GM19239 (cell line): ENCODE results near the gene FUOM.

Source experiments
- DNase-seq: peaks from one replicate; pipeline ENCODE4 v3.0.0; 2011; ENCODE audit warnings: low spot score; ENCODE audit not compliant: insufficient read length
- FAIRE-seq: peaks from 2 replicates; lab custom pipeline; 2011; peaks lifted over from hg19 to GRCh38; lab: Jason Lieb, UNC

The FUOM gene

GRCh38 chr10:133316732-133317131, 41.1 kb downstream of the FUOM start:
- DNase-seq: no peak
- no peak for FAIRE-seq

- DNase-seq: no peak
- no peak for FAIRE-seq
Measured at GRCh38 chr10:133316266-133316665, 41.6 kb downstream of the FUOM start.

DNA sequence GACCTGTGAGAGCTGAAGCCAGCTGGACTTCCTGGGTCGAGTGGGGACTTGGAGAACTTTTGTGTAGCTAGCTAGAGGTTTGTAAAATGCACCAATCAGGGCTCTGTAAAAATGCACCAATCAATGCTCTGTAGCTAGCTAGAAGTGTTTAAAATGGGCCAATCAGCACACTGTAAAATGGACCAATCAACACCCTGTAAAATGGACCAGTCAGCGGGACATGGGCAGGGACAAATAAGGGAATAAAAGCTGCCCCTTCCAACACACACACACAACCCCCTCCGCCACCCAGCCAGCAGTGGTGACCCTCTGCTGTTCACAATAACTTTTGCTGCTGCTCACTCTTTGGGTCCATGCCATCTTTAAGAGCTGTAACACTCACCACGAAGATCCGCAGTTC, 42.0 kb downstream of the FUOM start:
- DNase-seq (no peak), FAIRE-seq (no peak)

GRCh38 chr10:133314911-133315310, 42.9 kb downstream of the FUOM start:
- no peak for DNase-seq
- FAIRE-seq: no peak

DNA sequence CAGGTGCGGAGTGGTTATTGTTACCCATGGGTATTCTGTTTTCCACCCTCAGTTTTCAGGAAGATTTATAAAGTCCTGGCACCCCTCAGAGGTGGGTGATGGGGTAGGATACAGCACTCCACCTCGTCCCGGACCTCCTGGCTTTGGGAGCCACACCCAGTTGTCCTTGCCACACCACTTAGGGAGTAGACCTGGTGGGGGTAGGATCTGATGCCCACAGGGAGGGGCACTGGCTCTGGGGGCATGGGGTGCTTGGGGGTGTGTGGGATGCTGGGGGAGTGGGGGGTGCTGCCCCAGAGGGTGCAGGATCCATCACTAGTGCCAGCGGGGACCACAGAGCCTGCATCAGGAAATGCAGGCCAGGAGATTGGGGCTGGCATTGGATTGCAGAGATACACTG, 44.6 kb downstream of the FUOM start:
- DNase-seq (no peak), FAIRE-seq (no peak)

DNA sequence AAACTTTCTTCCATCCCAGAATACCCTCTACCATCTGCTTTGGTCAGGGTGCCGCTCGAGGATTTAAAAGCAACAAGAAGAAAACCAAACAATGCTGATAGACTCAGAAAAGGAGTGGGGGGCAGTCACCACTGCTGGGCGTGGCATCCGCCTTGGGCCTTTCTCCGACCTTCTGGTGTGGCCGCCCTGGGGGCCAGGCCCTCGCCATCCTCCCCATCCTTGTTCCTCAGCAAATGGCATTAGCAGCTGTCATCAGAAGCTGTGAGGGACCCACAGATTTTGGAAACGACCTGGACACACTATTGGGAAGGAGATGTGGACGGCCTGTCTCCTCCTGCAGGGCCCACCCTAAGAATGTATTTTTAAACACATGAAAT, 45.1 kb downstream of the FUOM start:
- no peak for DNase-seq
- no peak for FAIRE-seq

GRCh38 chr10:133312016-133312768, 45.6 kb downstream of the FUOM start:
- no peak for DNase-seq
- no peak for FAIRE-seq

GRCh38 chr10:133311570-133311969, 46.2 kb downstream of the FUOM start:
- DNase-seq: no peak

DNA sequence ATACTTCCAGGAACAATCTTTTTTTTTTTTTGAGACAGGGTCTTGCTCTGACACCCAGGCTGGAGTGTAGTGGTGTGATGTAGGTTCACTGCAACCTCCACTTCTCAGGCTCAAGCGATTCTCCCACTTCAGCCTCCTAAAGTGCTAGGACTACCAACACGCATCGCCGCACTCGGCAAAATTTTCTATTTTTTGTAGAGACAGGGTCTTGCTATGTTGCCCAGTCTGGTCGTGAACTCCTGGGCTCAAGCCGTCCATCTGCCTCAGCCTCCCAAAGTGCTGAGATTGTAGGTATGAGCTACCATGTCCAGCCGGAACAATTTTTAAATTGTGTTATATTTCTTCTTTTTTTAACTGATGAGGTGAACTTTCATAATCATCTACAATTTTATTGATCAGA, 47.0 kb downstream of the FUOM start:
- FAIRE-seq (no peak), DNase-seq (no peak)

More at GRCh38 chr10:133311570-133311969, 46.2 kb downstream of the FUOM start:
- FAIRE-seq: no peak

DNA sequence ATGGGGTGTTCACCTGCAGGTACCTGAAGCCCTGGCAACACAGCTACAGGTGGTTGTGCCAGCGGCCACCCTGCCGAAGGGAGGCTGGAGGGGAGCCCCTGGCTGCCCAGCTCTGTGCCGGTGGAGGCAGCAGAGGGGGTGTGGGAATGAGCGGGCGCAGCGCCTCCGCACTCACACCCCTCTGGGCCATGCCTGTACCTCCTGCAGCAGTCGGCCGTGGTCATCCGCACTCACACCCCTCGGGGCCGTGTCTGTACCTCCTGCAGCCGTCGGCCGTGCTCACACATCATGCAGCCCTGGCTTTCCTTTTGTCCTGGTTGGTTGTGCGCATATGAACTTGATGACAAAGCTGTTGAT, 47.4 kb downstream of the FUOM start:
- FAIRE-seq: no peak
- no peak for DNase-seq

GRCh38 chr10:133309720-133310398, 48.0 kb downstream of the FUOM start:
- no peak for DNase-seq
- FAIRE-seq: no peak

DNA sequence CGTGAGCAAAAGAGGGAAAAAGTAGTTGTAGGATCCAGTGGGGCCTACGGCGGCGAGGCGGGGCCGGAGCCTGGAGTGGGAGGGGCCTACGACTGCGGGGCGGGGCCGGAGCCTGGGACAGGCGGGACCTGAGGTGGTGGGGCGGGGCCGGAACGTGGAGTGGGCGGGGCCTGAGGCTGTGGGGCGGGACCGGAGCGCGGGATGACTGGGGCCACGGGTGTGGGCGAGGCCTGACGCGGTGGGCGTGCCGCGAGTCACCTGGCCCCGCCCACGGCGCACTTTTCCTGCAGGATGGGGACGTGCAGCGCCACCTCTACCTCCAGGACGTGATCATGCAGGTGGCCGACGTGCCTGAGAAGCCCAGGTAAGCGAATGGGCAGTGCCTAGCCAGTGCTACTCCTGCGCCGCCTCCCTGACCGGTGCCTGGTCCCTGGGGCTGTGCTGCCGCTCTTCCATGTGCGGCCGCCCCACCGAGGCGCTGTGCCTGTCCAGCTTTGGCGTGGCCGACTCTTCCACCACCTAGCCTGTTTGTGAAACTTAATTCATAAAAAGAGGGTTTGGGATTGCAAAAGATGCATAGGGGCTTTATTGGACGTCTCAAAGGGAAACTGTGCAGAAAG, 48.6 kb downstream of the FUOM start:
- peak; percentile 85 for DNase-seq

DNA sequence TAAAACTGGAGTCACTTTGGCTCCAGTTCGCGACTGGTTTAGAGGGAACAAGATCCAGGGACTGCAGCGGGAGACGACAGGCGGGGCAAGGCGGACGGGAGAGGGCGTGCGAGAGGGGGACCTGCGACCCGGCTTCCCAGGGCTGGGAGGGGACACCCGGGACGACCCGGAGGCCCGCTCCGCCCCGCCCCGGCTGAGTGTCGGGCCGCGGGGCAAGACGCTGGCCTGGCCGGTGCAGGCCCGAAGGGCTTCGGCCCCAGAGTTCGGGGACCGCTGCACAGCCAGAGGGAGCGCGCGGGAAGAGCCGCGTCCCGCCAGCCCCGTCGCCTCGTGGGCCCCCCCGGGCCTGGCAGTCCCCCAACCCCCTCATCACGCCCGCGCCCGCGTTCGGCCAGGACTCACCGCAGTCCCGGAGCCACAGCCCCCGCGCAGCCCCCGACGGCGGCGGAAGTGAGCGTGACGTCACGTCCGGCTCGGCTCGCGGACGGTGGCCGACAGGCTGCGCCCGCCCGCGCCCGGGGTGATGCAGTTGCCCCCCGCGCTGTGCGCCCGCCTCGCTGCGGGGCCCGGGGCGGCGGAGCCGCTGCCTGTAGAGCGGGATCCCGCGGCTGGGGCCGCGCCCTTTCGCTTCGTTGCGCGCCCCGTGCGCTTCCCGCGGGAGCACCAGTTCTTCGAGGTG, 49.3 kb downstream of the FUOM start, which contains the start of the genes TUBGCP2 and ZNF511:
TSS of gene TUBGCP2 (minus strand) at position 452 of the 679 bp plus-strand sequence. CDS start 5,931 bp downstream, outside the sequence.
TSS of gene ZNF511 (plus strand) at position 494 of the 679 bp plus-strand sequence. CDS start at position 524, 30 bp downstream.
- FAIRE-seq: peak; percentile 84
- DNase-seq: peak; percentile 89

More for the DNA sequence above, 48.6 kb downstream of the FUOM start:
- peak; percentile 40 for FAIRE-seq

DNA sequence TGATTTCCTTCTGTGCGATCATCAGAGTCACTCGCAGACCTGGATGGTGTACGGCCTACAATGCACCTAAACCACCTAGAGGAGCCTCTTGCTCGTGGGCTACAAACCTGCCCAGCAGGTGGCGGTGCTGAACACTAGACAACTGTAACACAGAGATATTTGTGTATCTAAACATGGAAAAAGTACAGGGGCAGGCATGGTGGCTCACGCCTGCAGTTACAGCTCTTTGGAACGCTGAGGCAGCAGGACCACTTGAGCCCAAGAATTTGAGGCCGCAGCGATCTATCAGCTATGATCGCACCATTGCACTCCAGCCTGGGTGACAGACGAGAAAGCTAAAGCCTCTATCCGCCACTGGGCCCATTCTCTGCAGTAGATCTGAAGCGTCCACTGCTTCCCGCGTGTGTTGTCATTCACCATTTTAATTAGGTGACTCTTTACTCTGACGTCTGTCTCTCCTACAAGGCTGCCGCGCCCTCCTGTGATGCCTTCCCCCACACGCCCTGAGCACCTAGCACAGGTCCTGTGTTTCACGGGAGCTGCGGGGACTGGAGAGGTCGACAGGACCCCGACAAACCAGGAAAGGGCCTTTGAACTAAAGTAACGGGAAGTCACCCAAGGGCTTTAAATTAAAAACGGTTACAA, 49.9 kb downstream of the FUOM start:
- peak; percentile 95 for FAIRE-seq

DNA sequence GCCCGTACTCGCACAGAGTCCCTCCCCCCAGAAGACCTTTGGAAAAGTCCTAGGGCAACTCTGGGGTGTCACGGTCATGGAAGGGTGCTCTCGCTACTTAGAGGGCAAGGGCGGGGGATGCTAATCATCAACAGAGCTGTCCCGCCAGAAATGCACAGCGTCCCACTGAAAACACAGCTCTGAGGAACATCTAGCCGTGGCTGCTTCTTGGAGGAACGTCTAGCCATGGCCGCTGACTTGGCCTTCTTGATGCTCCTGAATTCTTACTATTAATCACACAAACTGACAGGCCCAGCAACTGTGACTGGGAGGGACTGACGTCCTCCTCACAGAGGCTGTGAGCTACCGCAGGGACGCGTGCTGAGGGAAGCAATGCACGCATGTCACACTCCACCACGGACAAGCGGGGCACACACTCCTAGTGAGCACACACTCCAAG, 50.9 kb downstream of the FUOM start:
- FAIRE-seq (no peak), DNase-seq (no peak)

More for the DNA sequence above, 49.9 kb downstream of the FUOM start:
- DNase-seq: peak; percentile 71

GRCh38 chr10:133306097-133306476, 51.7 kb downstream of the FUOM start:
- FAIRE-seq: no peak
- DNase-seq: no peak
